HFFc6 (cell line): ENCODE measurements around the gene DENND10. TPM values are rescaled to one million over a fixed set of nuclear protein-coding genes. Genes with fewer than 3 reads are reported as not detected.
"Not testable (repeated sequence)": the region's sequence is repeated elsewhere in the genome, so short reads cannot be mapped to it uniquely, and the experiment has no call there.

Experiments used
- DNase-seq: peaks from one replicate; pipeline ENCODE4 v3.0.0-alpha.2; 2018
- H3K27ac Mint-ChIP-seq: 2 replicates; pipeline ENCODE4 v1.8.0; 2020; ENCODE audit warnings: mild to moderate bottlenecking, mixed read lengths
- H3K27me3 Mint-ChIP-seq: 2 replicates; pipeline ENCODE4 v1.8.0; 2021; ENCODE audit warnings: mild to moderate bottlenecking, moderate library complexity, mixed read lengths; ENCODE audit not compliant: insufficient read depth
- H3K36me3 Mint-ChIP-seq: 2 replicates; pipeline ENCODE4 v1.8.0; 2021; ENCODE audit warnings: low read depth, mixed read lengths
- H3K4me1 Mint-ChIP-seq: 2 replicates; pipeline ENCODE4 v1.8.0; 2020; ENCODE audit warnings: low read depth, mixed read lengths
- H3K4me3 Mint-ChIP-seq: 2 replicates; pipeline ENCODE4 v1.8.0; 2020; ENCODE audit warnings: mild to moderate bottlenecking, moderate library complexity, mixed read lengths
- H3K9me3 Mint-ChIP-seq: 2 replicates; pipeline ENCODE4 v1.8.0; 2020; ENCODE audit warnings: mild to moderate bottlenecking, mixed read lengths
- CTCF ChIP-seq: fragments of 200-600 bp; sonication (generic); IDR thresholded peaks from 2 replicates; pipeline ENCODE4 v1.5.0; 2021; ENCODE audit warnings: antibody characterized with exemption, mild to moderate bottlenecking
- total RNA-seq, 6 experiments: library from RNA; stranded (reverse); fragmentation: NEBNext Ultra II Directional; extraction: Animal tissue kit (Norgen Biotek cat#: 25700); gene quantifications; 2 replicates in 1 of 6; 3 replicates in 5 of 6; pipeline ENCODE4 v1.2.3, GENCODE V29; 2021

The DENND10 gene
- total RNA-seq, 6 experiments from 2014 or later: 43.9 to 53.8 (median 46.8) TPM

- Mint-ChIP-seq H3K4me3 (no peak overlapping the region), H3K4me1 (no peaks in the 10 kb centered on the region), H3K27me3 (peaks cover 2% of the 10 kb centered on the region), H3K9me3 (no peaks in the 10 kb centered on the region), H3K27ac (no peak overlapping the region), H3K36me3 (peaks cover 15% of the 10 kb centered on the region)
- no peak for DNase-seq
- TF ChIP-seq CTCF: no peak
Observed at GRCh38 chr10:119149157-119149556, 45.2 kb downstream of the DENND10 start.

DNA sequence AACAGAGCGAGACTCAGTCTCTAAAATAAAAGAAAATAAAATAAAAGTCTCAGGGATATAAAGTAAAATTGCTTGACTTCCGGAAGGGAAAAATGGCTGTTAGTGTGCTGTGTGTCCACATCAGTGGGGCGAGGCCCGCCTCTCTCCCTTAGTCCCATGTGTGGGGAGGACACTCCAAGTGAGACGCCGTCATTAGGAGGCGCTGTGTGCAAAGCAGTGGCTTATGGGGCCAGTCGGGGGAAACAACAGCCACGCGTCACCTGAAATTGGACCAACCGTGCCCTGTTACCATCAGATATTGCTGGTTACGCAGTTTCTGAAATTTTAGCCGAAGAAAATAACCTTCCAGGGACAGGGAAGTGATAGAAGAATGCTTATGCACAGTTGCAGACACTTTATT, 45.8 kb downstream of the DENND10 start:
- no peak overlapping the region for H3K4me3 Mint-ChIP-seq
- H3K27me3 Mint-ChIP-seq: peaks cover 2% of the 10 kb centered on the region
- no peaks in the 10 kb centered on the region for H3K9me3 Mint-ChIP-seq
- TF ChIP-seq CTCF: no peak
- no peak for DNase-seq
- peaks cover 15% of the 10 kb centered on the region for H3K36me3 Mint-ChIP-seq
- no peak overlapping the region for H3K27ac Mint-ChIP-seq
- H3K4me1 Mint-ChIP-seq: no peaks in the 10 kb centered on the region

- not testable (repeated sequence) for H3K4me1 Mint-ChIP-seq, H3K27ac Mint-ChIP-seq, DNase-seq, H3K9me3 Mint-ChIP-seq, H3K4me3 Mint-ChIP-seq, H3K27me3 Mint-ChIP-seq
- H3K36me3 Mint-ChIP-seq: peaks cover 24% of the 10 kb centered on the region
Observed at GRCh38 chr10:119151601-119152000, 47.7 kb downstream of the DENND10 start.

- Mint-ChIP-seq H3K4me3 (no peak overlapping the region), H3K4me1 (no peaks in the 10 kb centered on the region), H3K9me3 (no peaks in the 10 kb centered on the region), H3K27me3 (peaks cover 2% of the 10 kb centered on the region; the same call in 1 of the 2 replicates), H3K27ac (no peak overlapping the region), H3K36me3 (peaks cover 30% of the 10 kb centered on the region)
- no peak for TF ChIP-seq CTCF
- no peak for DNase-seq
Observed at GRCh38 chr10:119153041-119153440, 49.1 kb downstream of the DENND10 start.

DNA sequence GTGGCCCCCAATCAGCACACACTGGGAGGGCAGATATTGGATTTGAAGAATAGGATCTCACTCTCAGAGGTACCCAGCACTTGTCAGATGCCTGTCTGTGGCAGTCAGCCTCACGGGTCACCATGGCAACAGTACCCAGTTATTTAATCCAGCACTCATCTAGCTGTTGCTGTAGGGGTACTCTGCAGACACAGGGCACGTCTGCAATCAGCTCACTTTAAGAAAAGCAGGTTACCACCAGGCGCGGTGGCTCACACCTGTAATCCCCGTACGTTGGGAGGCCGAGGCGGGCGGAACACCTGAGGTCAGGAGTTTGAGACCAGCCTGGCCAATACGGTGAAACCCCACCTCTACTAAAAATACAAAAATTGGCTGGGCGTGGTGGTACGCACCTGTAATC, 49.7 kb downstream of the DENND10 start:
- no peaks in the 10 kb centered on the region for H3K4me1 Mint-ChIP-seq
- H3K27me3 Mint-ChIP-seq: peaks cover 2% of the 10 kb centered on the region; the same call in 1 of the 2 replicates
- no peak for DNase-seq

DNA sequence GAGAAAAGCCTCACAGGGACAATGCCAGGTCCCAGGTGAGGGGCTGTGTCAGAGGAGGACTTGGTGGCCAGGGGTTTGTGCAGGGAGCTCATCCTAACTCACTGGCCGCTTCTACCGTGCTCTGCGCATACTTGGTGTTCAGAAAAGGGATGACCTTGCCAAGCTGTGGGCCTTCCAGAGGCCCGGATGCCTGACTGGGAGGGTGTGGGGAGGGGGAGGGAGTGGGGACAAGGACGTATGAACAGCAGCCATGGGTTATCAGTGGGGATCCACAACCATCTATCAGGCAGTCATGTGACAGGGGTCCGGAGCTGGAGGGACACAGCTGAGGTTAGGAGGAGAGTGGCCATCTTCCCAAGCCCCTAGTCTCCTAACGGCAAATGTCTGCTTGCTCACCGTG, 55.4 kb downstream of the DENND10 start:
- Mint-ChIP-seq H3K36me3 (peaks cover 16% of the 10 kb centered on the region), H3K27ac (no peak overlapping the region)

More for the DNA sequence above, 49.7 kb downstream of the DENND10 start:
- Mint-ChIP-seq H3K9me3 (no peaks in the 10 kb centered on the region), H3K36me3 (peaks cover 31% of the 10 kb centered on the region), H3K27ac (no peak overlapping the region), H3K4me3 (no peak overlapping the region)
- no peak for TF ChIP-seq CTCF

More for the DNA sequence above, 55.4 kb downstream of the DENND10 start:
- Mint-ChIP-seq H3K27me3 (no peaks in the 10 kb centered on the region), H3K4me3 (no peak overlapping the region), H3K4me1 (peaks cover 2% of the 10 kb centered on the region; the same call in 1 of the 2 replicates), H3K9me3 (no peaks in the 10 kb centered on the region)
- DNase-seq: no peak
- no peak for TF ChIP-seq CTCF
